Measurements from ENCODE around the gene LCA5L. TPM values are rescaled to one million over a fixed set of nuclear protein-coding genes. Genes with fewer than 3 reads are reported as not detected.

Gene LCA5L
- total RNA-seq, 1 experiment from 2014 or later = 0.46 TPM

- no peak overlapping the region for H3K56ac ChIP-seq (ENCODE audit: insufficient read length, low read depth, low read length)
- peaks cover 0 to 5% (median 2%) of the 10 kb centered on the region in 3 experiments; a peak in 3 of 7 replicates for H3K36me3 Mint-ChIP-seq (ENCODE audit: insufficient read depth in 1 of 3, low read depth in 3 of 3)
- H3K9me3 ChIP-seq (ENCODE audit: control insufficient read depth, low read depth, low read length) = no peaks in the 10 kb centered on the region
- no peak overlapping the region for H2AK5ac ChIP-seq (ENCODE audit: insufficient read length, low read length)
- H2BK120ac ChIP-seq (ENCODE audit: low read depth, low read length, poor library complexity, severe bottlenecking) = peak overlapping the region; percentile 61
- H2AFZ ChIP-seq (ENCODE audit: low read length) = no peak overlapping the region
- H3K4me3 Mint-ChIP-seq = no peak overlapping the region
- TF ChIP-seq, protein P1, sequence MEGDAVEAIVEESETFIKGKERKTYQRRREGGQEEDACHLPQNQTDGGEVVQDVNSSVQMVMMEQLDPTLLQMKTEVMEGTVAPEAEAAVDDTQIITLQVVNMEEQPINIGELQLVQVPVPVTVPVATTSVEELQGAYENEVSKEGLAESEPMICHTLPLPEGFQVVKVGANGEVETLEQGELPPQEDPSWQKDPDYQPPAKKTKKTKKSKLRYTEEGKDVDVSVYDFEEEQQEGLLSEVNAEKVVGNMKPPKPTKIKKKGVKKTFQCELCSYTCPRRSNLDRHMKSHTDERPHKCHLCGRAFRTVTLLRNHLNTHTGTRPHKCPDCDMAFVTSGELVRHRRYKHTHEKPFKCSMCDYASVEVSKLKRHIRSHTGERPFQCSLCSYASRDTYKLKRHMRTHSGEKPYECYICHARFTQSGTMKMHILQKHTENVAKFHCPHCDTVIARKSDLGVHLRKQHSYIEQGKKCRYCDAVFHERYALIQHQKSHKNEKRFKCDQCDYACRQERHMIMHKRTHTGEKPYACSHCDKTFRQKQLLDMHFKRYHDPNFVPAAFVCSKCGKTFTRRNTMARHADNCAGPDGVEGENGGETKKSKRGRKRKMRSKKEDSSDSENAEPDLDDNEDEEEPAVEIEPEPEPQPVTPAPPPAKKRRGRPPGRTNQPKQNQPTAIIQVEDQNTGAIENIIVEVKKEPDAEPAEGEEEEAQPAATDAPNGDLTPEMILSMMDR (conservative IDR thresholded peaks at IDR 0.05) = no peak
- no peak for DNase-seq
- no peaks in the 10 kb centered on the region for H3K23me2 ChIP-seq (ENCODE audit: insufficient read length, low read depth, low read length, poor library complexity, severe bottlenecking)
- no peaks in the 10 kb centered on the region for H3K27me3 Mint-ChIP-seq (ENCODE audit: low read depth)
- no peak overlapping the region for H3K4ac ChIP-seq (ENCODE audit: low read depth, low read length)
- H3K27me3 ChIP-seq (ENCODE audit: insufficient read depth, low read length) = no peaks in the 10 kb centered on the region
- H4K91ac ChIP-seq (ENCODE audit: insufficient read length, low read depth, low read length) = no peak overlapping the region
- H3K4me2 ChIP-seq (ENCODE audit: insufficient read depth, insufficient read length, low read length) = no peak overlapping the region
- no peak overlapping the region for H2BK15ac ChIP-seq (ENCODE audit: low read depth, low read length)
- H3K79me1 ChIP-seq (ENCODE audit: insufficient read depth, low read depth, low read length, poor library complexity, severe bottlenecking) = no peaks in the 10 kb centered on the region
- no peak overlapping the region for H3T11ph ChIP-seq (ENCODE audit: low read length)
- no peak overlapping the region for H3K14ac ChIP-seq (ENCODE audit: insufficient read depth, low read length)
- H3K79me2 ChIP-seq (ENCODE audit: insufficient read depth, low read length) = no peaks in the 10 kb centered on the region
- no peak overlapping the region for H2BK12ac ChIP-seq (ENCODE audit: insufficient read length, low read depth, low read length)
- no peak overlapping the region for H3K18ac ChIP-seq (ENCODE audit: insufficient read length, low read depth, low read length)
- no peak overlapping the region for H4K5ac ChIP-seq (ENCODE audit: insufficient read length, low read depth, low read length)
- no CpG with 5 or more reads among the region's 4 CpGs for WGBS (ENCODE audit: extremely low coverage, insufficient read length, low lambda C conversion rate)
- H3K4me1 ChIP-seq (ENCODE audit: insufficient read depth, low read length) = no peaks in the 10 kb centered on the region; the same call in 1 of the 2 replicates
- no peak overlapping the region for H2BK5ac ChIP-seq (ENCODE audit: insufficient read length, low read length)
- no peak overlapping the region for H3K27ac ChIP-seq (ENCODE audit: insufficient read length, low read depth, low read length)
- no peak overlapping the region for H3K27ac Mint-ChIP-seq
- no peak overlapping the region for H3K9ac ChIP-seq (ENCODE audit: extremely low read depth, insufficient read length, low read length)
- no peak overlapping the region for H3K23ac ChIP-seq (ENCODE audit: insufficient read length, low read depth, low read length)
- no peak overlapping the region for H2BK20ac ChIP-seq (ENCODE audit: low read depth, low read length, poor library complexity, severe bottlenecking)
- H4K8ac ChIP-seq (replicated peaks; ENCODE audit: insufficient read length, low read depth, low read length) = no peak overlapping the region
- peaks cover 20 to 27% of the 10 kb centered on the region in 2 experiments for H3K4me1 Mint-ChIP-seq
- H4K20me1 ChIP-seq (ENCODE audit: control insufficient read depth, insufficient read depth, insufficient read length) = no peaks in the 10 kb centered on the region
- no peaks in the 10 kb centered on the region for H3K9me3 Mint-ChIP-seq
These were observed 27.2 kb upstream of the LCA5L start for GRCh38 chr21:39472786-39473185.

Data from H9 (cell line).